NCI-H345 treated with DMSO at 0.1 percent for 48 hours (cell line): Measurements from ENCODE around the gene TLNRD1.
A peak's percentile ranks its signal among the peaks of the same experiment; 100 is the strongest.

ENCODE experiments used
- DNase-seq: peaks from one replicate; lab custom pipeline; 2025; ENCODE audit not compliant: unreplicated experiment; lab: John Stamatoyannopoulos, UW

The TLNRD1 gene

GRCh38 chr15:81001152-81002008, 657 bp downstream of the TLNRD1 start:
- DNase-seq = peak; percentile 8

- DNase-seq = no peak
Observed at GRCh38 chr15:81002009-81002330, 1.2 kb downstream of the TLNRD1 start.

GRCh38 chr15:81002331-81003096, 1.8 kb downstream of the TLNRD1 start:
- DNase-seq = no peak

- DNase-seq = no peak
Observed at GRCh38 chr15:81003097-81003350, 2.3 kb downstream of the TLNRD1 start.

- no peak for DNase-seq
Observed at GRCh38 chr15:81006124-81006523, 5.4 kb downstream of the TLNRD1 start.

GRCh38 chr15:81007428-81008064, 6.8 kb downstream of the TLNRD1 start:
- DNase-seq = no peak

- DNase-seq = no peak
Observed at GRCh38 chr15:81008312-81008711, 7.6 kb downstream of the TLNRD1 start.

GRCh38 chr15:81010086-81010485, 9.4 kb downstream of the TLNRD1 start:
- DNase-seq = no peak

GRCh38 chr15:81011593-81011992, 10.9 kb downstream of the TLNRD1 start:
- no peak for DNase-seq

GRCh38 chr15:81012588-81012987, 11.9 kb downstream of the TLNRD1 start:
- no peak for DNase-seq

- no peak for DNase-seq
Observed at GRCh38 chr15:81013396-81013929, 12.7 kb downstream of the TLNRD1 start.

GRCh38 chr15:81014446-81015093, 13.8 kb downstream of the TLNRD1 start:
- no peak for DNase-seq

GRCh38 chr15:81015621-81016488, 15.1 kb downstream of the TLNRD1 start:
- no peak for DNase-seq

- no peak for DNase-seq
Observed at GRCh38 chr15:81016489-81017068, 15.9 kb downstream of the TLNRD1 start.

GRCh38 chr15:81018197-81018596, 17.5 kb downstream of the TLNRD1 start:
- no peak for DNase-seq

- no peak for DNase-seq
Observed at GRCh38 chr15:81021321-81021720, 20.6 kb downstream of the TLNRD1 start.

- DNase-seq = no peak
Observed at GRCh38 chr15:81023483-81024264, 23.0 kb downstream of the TLNRD1 start.

- DNase-seq = no peak
Observed at GRCh38 chr15:81024265-81024872, 23.6 kb downstream of the TLNRD1 start.

- DNase-seq = no peak
Observed at GRCh38 chr15:81024936-81025335, 24.2 kb downstream of the TLNRD1 start.
